WERI-Rb-1 (cell line): ENCODE data around the gene PRSS33.

ENCODE experiments used
- DNase-seq: peaks from one replicate; pipeline ENCODE4 v3.0.0-alpha.2; 2020
- H3K27ac ChIP-seq: fragments of 250-450 bp; sonication (Bioruptor Pico); 2 replicates; pipeline ENCODE4 v1.5.1; 2020; ENCODE audit warnings: mild to moderate bottlenecking, moderate library complexity
- H3K27me3 ChIP-seq: fragments of 250-450 bp; sonication (Bioruptor Pico); 2 replicates; pipeline ENCODE4 v1.5.1; 2021; ENCODE audit warnings: mild to moderate bottlenecking, low read depth, moderate library complexity; ENCODE audit not compliant: insufficient read depth, severe bottlenecking
- H3K36me3 ChIP-seq: fragments of 250-450 bp; sonication (Bioruptor Pico); 2 replicates; pipeline ENCODE4 v1.5.1; 2020; ENCODE audit warnings: mild to moderate bottlenecking, moderate library complexity
- H3K4me3 ChIP-seq: 2 replicates; pipeline ENCODE4 v1.5.1; 2011; ENCODE audit warnings: low read depth, mild to moderate bottlenecking, control low read depth, low read length
- H3K9me3 ChIP-seq: fragments of 250-450 bp; sonication (Bioruptor Pico); 2 replicates; pipeline ENCODE4 v1.5.1; 2021; ENCODE audit warnings: mild to moderate bottlenecking, moderate library complexity; ENCODE audit not compliant: severe bottlenecking
- TF ChIP-seq, protein P1 (sequence below): IDR thresholded peaks from 2 replicates; pipeline ENCODE4 v1.5.1; 2011; ENCODE audit warnings: low read depth, mild to moderate bottlenecking, control low read depth, inconsistent platforms, low read length

PRSS33 gene

DNA sequence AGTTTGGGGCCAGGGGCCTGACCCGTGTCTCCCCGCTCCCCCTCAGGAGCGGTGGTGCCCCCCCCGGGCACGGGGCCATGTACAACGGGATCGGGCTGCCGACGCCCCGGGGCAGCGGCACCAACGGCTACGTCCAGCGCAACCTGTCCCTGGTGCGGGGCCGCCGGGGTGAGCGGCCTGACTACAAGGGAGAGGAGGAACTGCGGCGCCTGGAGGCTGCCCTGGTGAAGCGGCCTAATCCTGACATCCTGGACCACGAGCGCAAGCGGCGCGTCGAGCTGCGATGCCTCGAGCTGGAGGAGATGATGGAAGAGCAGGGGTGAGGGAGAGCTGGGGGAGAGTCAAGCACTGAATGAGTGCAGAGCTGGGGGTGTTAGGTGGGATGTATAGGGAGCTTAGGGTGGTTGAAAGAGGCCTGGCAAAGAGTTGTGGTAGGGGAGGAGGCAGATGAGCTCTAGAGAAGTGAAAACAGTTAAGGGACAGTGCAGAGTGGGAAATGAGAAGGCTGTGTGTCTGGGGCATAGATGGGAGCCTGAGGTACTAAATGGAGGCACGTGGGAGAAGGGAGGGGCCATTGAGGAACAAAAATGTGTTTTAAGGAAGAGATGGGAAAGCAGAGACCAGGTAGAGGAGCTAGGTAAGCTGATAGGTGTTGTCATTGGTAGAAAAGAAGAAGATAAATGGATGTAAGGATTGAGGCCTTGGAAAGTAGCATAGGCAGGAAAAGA is 30.9 kb downstream of the PRSS33 start:
- Histone ChIP-seq H3K36me3 (peaks cover 84% of the 10 kb centered on the region), H3K9me3 (no peaks in the 10 kb centered on the region), H3K27me3 (no peaks in the 10 kb centered on the region), H3K27ac (no peak overlapping the region), H3K4me3 (no peak overlapping the region)
- TF ChIP-seq, protein P1, sequence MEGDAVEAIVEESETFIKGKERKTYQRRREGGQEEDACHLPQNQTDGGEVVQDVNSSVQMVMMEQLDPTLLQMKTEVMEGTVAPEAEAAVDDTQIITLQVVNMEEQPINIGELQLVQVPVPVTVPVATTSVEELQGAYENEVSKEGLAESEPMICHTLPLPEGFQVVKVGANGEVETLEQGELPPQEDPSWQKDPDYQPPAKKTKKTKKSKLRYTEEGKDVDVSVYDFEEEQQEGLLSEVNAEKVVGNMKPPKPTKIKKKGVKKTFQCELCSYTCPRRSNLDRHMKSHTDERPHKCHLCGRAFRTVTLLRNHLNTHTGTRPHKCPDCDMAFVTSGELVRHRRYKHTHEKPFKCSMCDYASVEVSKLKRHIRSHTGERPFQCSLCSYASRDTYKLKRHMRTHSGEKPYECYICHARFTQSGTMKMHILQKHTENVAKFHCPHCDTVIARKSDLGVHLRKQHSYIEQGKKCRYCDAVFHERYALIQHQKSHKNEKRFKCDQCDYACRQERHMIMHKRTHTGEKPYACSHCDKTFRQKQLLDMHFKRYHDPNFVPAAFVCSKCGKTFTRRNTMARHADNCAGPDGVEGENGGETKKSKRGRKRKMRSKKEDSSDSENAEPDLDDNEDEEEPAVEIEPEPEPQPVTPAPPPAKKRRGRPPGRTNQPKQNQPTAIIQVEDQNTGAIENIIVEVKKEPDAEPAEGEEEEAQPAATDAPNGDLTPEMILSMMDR: no peak
- DNase-seq: no peak

DNA sequence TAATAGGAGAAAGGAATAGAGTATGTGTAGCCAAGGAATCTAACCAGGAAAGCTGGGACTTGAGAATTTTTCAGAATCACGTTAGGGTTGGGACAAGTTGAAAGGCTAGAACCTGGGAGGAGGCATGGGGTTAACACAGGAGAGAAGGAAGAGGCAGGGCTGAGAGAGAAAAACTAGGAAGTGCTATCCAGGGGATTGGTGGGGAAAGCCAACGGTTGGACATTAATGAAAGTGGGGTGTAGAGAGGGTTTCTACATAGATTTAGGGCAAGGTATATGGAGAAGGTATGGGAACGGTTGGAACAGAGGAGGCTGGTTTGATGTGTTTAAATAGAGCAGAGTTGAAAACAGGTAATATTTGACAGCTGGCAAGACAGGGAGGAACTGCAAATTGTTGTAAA is 32.2 kb downstream of the PRSS33 start:
- no peaks in the 10 kb centered on the region for H3K9me3 ChIP-seq
- peaks cover 71% of the 10 kb centered on the region for H3K36me3 ChIP-seq
- no peaks in the 10 kb centered on the region for H3K27me3 ChIP-seq
- no peak for DNase-seq
- H3K4me3 ChIP-seq: no peak overlapping the region
- H3K27ac ChIP-seq: no peak overlapping the region
- TF ChIP-seq, protein P1: no peak

DNA sequence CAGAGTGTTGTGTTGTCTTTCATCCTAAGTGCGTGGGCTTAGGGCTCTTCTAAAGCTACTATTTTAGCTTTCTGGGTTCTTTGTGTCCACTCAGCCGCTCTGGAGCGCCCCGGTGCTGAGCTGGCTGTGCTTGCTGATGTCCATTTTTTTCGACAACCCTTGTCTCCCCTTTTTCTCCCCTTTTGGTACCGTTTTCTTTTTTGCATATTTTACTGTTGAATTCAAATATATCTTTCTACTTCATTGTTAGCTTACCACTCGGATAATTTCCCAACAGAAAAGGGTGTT is 33.7 kb downstream of the PRSS33 start:
- no peak for DNase-seq
- Histone ChIP-seq H3K36me3 (peaks cover 63% of the 10 kb centered on the region), H3K27me3 (no peaks in the 10 kb centered on the region), H3K27ac (peak overlapping the region; percentile 100), H3K9me3 (no peaks in the 10 kb centered on the region), H3K4me3 (peak overlapping the region; percentile 97)
- TF ChIP-seq, protein P1: no peak

DNA sequence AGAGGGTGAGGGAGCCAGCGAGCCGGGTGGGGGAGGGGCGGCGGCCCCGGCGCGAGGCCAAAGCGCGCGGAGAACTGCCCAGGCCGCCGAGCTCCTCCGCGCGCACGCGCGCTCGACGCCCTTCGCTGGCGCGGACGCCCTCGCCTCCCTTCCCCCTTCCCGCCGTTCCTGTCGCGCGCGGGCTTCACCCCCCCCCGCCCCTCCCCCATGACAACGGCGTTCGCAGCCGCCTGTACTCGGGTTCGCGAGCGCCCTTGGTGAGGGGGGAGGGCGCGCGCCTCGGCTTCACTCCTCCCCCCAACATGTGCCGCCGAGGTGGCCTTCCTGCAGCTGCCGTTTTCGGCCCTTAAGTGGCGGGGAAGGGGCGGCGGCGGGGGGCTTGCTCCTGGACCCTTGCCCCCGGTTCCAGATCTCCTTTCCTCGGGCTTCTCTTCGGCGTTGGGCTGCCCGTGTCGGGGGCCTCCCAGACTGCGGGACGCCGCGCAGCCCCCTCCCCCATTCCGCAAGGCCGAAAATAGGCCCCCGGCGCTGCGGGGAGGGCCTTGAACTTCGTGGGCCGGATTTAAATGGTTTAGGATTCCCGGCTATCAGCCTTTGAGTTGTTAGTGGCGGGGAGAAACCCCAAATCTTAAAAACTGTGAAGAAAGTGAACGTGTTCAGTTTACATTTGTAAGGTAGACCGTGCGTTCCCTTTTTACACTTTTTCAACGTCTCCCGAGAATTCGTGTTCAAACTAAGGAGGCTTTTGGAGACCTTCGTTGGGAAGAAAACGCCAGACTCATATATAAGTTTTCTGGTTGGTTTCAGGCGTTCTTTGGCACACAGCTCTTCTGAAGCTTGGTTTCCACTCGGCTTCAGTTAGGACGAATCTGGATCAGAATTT is 34.3 kb downstream of the PRSS33 start:
- peak; percentile 86 for DNase-seq
- H3K4me3 ChIP-seq: peak overlapping the region; percentile 97
- peaks cover 57% of the 10 kb centered on the region for H3K36me3 ChIP-seq
- TF ChIP-seq, protein P1: no peak
- H3K9me3 ChIP-seq: no peaks in the 10 kb centered on the region
- peak overlapping the region; percentile 100 for H3K27ac ChIP-seq
- no peaks in the 10 kb centered on the region for H3K27me3 ChIP-seq

DNA sequence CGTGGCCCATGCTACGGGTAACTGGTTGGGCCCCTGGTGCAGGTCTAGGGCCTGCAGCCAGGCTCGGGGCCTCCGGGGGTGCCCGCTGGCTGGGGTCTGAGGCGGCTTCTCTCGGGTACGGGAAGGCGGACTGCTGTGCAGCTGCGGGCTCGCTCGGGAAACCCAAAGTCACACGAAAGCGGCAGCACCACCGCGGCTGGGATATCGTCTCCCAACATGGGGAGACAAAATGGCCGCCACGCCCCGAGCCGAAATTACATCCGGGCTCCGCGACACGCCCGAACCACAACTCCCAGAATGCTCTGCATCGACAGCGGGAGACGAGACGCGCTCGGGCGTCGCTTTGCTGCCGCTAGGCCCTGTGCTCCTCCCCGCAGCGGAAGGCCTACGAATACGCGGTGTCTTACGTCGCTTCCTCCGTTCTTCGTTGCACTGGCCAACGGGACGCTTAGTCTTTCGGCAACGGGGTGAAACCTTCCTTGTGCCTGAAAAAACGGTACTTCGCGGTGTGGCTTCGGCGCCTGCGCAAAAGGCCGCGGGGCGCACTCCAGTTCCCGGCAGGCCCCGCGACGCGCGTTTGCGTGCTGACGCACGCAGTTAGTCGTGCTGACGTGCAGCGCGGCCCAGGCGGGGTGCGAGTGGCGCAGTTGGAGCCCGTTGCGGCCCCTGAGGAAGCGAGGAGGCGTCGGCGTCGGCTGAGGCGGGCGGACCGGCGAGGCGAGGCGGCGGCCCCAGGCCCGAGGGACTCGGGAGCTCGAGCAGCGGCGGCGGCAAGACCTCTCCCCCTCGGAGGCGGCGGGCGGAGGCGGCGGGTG is 35.1 kb downstream of the PRSS33 start, which contains the start of gene SRRM2:
TSS of gene SRRM2 (plus strand) at position 604 of the 815 bp plus-strand sequence. CDS start 3,727 bp downstream, outside the sequence.
- Histone ChIP-seq H3K9me3 (no peaks in the 10 kb centered on the region), H3K27ac (peak within 1 kb of the TSS; percentile 100), H3K36me3 (peaks cover 49% of the 10 kb centered on the region), H3K27me3 (no peaks in the 10 kb centered on the region), H3K4me3 (peak within 1 kb of the TSS; percentile 97)
- DNase-seq: peak; percentile 96
- TF ChIP-seq, protein P1: no peak
